Nucleus accumbens (tissue), 56 donors: ENCODE results near the gene CDA.

Experiments
- DNase-seq, 56 donors: peaks; one replicate each; lab custom pipeline; 2025; lab: John Stamatoyannopoulos, UW

CDA gene

DNA sequence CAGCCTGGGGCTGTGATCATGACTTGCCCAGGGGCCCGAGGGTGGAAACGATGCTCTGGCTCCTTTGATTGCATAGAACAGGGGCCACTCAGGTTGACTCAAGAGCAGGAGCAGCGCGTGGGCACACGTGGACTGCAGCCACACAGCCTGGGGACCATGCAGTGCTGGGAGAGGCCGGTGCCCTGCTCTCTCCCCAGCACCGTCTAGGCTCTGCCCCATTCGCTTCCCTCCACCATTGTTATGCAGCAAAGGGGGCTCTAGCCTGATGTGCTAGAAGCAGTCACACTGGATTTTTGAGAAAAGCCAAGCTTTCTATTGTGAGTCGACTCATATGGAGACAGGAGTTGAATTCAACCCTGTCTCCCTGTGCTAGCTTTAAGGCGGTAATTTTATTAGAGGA, 53.1 kb downstream of the CDA start:
- DNase-seq, result no peak

DNA sequence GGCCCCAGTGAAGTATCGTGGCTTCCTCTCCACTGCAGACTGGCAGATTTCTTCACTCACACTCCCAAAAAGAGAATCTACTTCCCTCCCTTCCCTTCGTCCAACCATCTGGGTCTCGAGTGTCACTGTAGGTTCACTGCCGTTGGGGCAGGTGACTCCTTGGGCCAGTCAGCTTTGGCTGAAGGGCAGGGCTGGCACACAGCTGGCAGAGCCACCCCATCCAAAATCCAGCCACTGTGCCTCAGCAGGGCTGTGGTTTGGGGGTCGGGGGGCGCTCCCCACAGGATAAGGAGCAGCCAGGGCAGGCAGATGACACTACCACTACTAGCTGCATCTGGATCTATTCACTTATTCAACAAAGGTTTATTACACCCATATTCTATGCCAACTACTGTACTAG, 54.2 kb downstream of the CDA start:
- no peak for DNase-seq

DNA sequence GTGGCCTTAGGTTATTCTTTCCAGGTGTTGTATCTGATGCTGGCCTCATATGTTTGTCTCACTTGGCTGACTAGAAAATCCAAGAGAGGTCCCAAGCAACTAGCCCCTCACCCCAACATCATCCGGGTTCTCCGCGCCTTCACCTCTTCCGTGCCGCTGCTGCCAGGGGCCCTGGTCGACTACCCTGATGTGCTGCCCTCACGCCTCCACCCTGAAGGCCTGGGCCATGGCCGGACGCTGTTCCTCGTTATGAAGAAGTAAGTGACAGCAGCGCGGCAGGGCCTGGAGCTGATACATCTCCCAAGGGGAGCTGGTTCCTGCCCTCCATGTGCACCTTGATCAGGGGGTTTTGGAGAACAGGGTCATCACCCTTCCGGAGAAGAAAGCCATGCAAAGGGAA, 55.5 kb downstream of the CDA start:
- no peak for DNase-seq

DNA sequence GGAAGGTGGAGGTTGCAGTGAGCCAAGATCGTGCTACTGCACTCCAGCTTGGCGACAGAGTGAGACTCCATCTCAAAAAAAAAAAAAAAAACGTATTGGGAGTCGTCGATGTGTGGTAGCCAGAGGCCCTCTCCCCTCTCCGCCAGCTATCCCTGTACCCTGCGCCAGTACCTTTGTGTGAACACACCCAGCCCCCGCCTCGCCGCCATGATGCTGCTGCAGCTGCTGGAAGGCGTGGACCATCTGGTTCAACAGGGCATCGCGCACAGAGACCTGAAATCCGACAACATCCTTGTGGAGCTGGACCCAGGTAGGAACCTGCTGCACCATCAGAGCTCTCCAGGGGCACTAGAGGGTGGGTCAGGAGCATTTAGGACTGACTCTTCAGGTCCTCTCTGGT, 56.5 kb downstream of the CDA start:
- DNase-seq, result no peak

DNA sequence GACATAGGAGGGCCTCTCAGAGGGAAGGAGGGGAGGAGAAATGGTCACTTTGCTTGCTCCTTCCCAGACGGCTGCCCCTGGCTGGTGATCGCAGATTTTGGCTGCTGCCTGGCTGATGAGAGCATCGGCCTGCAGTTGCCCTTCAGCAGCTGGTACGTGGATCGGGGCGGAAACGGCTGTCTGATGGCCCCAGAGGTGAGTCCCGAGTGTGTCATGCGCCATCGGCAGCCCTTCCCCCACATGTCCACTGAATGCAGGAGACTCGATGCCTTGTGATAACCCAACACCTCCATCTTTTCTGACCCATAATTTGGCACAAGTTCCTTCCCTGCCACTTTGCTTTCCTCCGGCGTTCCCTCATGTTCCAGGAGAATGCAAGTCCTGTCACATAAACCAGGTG, 59.5 kb downstream of the CDA start:
- no peak for DNase-seq

DNA sequence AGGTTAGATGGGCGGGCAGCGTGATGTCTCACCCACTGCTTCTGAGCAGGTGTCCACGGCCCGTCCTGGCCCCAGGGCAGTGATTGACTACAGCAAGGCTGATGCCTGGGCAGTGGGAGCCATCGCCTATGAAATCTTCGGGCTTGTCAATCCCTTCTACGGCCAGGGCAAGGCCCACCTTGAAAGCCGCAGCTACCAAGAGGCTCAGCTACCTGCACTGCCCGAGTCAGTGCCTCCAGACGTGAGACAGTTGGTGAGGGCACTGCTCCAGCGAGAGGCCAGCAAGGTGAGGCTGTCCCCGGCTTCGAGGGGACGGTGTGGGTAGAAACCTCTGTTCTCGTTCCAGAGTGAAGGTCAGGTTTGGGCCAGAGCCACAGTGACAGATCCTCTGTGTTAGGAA, 60.0 kb downstream of the CDA start:
- DNase-seq, result no peak

DNA sequence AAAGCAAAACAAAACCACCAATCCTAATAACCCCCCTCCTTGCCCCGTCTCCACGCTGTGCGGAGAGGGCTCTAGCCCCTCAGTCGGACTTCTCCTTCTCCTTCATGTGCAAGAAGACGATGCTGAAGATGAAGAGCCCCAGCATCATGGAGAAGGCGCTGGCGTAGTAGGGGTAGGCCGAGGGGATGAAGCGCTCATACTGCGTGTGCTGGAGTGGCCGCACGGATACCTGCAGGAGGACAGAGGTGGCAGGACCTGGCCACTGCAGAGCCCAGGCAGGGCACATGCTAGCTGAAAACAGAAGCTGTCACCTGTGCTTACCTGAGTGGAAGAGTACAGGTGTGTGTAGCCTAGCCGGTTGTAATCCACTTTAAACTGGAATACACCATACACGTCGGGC, 63.4 kb downstream of the CDA start:
- DNase-seq, result no peak

DNA sequence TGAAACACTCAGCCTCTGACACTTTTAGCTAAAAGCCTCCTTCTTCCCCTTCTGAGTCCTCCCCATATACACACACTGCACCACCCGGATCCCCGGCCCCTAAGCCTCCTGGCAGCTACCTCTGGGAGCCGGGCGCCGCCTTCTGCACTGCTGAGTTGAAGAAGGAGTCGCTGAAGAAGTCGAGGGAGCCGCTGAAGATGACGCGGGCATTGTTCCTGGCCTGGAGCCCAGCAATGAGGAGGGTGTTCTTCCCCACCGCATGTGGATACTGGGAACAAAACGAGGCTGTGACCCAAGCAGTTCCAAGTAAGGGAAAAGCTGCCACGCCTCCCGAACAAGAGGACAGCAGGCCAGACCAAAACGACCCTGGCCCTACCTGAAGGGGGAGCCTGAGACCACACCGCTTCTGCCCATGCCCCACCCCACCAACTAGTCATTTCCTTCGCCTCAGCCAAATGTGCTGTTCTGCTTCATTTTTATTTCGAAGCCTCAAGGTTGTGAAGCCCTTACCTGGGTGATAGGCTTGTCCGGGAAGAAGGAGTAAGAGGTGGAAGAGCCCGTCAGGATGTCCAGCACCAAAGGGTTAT, 65.3 kb downstream of the CDA start:
- peak in 16 of 56 donors; percentile 8 to 57 (median 28) for DNase-seq

DNA sequence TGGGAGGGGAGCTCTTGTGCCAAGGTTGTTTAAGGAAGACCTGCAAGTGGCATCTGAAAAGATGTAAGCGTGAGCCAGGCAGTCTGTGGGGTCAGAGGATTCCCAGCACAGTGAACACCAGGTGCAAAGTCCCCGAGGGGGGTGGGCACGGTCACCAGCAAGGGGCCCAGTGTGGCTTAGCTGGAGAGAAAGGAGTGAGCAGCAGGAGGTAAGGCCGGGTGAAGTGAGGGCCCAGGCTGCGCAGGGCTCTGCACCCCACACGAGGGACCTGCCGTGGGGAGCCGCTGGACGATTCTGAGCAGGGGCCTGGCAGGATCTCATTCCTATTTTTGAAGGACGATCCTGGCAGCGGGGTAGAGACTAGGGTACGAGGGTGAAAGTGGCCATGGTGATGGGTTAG, 68.1 kb downstream of the CDA start:
- no peak for DNase-seq

DNA sequence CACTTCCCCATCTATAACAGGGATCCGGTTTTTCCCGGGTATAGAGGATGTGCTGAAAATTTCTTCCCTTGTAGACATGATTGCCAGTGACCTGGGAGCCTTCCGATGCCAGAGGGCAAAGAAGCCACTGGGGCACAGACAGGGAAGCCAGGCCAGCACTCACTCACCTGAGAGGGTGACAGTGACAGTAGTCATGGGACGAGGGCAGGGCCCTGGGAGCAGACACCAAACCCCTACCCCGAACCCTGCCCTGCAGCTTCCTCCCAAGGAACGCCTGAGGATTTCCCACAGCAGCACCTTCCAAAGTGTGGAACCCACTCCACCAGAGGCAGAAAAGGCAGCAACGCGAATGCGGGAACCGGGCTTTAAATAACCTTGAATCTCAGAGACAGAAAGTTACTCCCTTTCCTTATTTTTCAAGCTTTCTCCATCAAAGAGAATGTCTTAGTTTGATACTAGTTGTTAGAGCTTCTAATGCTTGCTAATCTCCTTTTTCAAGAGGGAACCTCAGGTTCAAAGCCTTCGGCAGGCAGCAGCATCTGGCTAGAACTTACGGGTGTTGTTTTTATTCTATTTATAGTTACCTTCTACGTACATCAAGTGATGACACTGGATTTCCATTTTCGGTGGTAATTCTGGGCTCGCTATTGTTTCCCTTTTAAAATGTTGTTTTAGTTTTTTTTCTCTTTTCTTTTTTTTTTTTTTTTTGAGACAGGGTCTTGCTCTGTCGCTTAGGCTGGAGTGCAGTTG, 69.4 kb downstream of the CDA start:
- no peak for DNase-seq

DNA sequence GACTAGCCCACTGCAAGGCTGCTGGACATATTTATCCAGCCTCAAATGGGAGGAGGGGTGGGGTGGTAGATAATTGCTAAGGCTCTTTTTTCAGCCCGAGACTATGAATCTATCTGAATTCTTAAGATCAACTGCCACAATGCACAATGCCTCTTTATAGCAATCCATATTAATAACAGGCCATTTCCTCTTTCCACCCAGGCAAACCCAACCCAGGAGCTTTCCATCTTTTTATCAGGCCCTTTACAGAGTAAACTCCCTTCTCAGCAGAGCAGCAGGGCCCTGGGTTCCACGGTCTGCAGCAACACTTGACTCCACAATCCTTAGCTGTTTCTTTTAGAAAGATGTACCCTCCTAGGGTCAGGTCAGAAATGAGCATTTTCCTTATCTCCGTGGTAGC, 71.5 kb downstream of the CDA start:
- DNase-seq, result no peak

DNA sequence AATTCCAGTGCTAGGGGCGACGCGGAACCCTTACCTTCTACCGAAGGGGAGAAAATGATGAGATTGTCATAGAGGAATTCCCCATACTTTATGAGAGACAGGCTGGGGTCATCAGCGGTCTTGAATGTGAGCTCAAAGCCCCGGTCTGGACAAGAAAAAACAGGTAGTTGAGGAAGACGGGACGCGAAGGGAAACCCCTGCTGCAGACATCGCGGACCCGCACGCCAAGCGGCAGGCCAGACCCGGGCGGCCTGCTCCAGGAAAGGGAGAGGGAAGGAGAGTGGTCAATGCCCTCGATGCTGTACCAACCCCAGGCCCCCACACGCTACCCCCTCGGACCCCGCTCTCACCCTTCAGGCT, 71.9 kb downstream of the CDA start:
- DNase-seq, result peak in 1 of 56 donors; percentile 61

DNA sequence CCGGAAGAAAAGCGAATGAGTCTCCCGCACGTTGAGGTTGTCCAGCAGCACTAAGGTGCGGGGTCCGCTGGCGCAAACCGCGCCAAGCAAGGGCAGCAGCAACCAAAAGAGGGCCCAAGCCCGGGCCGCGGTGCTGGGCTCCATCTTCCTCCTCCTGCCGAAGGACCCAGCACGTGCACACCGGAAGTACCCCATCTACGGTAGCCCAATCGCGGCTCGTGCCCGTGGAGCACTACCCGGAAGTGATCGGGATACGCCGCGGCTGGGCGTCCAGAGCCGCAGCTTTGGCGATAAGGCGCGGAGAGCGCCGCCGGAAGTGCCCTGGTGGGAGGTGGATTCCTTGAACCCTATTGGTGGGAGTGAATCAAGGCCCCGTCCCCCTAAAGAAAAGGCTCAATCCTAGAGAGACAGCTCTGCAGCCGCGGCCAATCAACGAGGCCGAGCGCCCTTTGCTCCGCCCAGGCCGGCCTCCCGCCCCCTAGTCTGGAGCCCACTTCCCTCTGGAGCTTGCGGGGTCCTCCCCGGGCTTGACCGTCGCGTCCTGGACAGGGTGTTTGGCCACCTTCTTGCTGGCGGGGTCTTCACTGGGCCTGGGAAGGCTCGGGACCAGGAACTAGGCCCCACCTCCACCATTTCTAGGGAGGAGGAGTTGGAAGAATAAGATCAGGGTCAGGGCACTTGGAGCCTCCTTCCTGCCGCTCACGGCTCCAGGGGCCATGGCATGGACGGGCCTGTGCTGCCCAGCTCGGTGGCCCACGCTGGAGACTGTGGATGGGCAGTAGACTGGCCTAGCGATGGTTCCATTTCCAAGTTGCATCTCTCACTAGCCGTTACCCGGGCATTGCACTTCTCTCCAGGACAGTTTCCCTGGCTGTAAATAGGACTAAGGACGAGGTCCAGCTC, 72.6 kb downstream of the CDA start, which contains the start of gene DDOST:
TSS of gene DDOST (minus strand) at position 163 of the 903 bp plus-strand sequence. CDS start at position 144, 19 bp downstream.
- DNase-seq, result peak; percentile 74 to 98 (median 96)

DNA sequence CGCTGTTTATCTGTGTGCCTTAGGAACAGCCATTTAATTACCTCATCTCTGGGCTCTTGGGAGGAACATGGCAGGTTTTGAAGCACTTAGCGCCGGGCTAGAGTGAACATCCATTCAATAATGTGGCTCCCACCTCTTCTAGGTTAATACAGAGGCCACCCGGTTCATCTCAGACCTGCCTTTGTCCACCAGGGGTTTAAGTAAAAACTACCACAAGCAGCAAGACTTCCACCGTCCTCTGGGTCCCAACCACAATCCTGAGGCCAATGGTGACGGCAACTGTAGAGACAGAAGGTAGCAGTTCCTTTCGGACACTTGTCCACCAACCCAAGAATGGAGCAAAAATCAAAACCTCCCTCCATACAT, 73.2 kb downstream of the CDA start:
- DNase-seq, result no peak

DNA sequence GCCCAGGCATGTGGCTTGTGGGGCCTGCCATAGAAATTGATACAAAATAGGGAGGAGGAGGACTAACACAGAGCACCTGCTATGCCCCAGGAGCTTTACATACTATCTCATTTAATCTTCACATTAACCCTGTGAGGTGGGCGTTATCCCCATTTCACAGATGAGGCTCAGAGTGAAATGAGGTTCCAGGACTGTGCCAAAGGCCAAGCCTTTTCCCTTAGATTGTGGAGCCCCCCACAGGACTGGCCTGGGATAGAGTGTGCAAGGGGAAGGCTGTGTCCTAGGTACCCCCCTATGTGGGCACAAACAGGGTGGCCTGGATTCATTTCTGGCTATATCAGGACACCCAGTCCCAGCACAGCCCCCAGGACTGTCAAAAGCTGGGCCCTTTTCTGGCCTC, 74.5 kb downstream of the CDA start:
- no peak for DNase-seq

DNA sequence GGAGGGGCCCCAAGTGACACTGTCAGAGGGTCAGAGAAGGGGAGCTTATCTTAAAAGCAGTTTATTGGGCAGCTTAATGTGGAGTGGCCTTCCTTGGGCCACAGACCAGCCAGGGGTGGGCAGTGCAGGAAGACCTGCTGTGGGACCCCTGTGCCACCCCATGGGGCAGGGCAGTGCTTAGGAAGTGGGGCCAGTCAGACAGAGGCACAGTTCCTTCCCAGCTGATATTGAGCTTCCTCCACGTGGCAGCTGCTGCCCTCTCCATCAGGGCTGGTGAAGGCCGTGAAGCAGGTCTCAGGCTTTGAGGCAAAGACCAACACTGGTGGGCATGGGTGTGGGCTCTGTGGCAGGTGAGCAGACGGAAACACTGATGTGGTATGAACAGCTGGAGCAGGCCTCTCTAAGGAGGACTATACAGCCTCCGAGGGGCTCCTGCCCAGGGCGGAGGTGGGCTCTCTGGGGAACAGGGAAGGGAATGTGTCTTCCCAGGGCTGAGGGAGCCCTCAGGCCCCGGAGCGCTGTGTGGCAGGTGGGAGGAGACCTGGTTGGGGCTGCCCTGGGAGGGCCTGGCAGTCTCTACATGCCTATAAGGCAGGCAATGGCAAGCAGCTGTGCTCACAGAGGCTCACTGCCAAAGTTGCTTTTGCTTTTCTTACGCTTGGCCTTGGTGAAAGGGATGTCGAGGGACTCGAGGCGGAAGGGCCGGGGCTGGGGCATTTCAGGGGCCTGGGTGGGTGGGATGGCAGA, 75.2 kb downstream of the CDA start:
- no peak for DNase-seq

DNA sequence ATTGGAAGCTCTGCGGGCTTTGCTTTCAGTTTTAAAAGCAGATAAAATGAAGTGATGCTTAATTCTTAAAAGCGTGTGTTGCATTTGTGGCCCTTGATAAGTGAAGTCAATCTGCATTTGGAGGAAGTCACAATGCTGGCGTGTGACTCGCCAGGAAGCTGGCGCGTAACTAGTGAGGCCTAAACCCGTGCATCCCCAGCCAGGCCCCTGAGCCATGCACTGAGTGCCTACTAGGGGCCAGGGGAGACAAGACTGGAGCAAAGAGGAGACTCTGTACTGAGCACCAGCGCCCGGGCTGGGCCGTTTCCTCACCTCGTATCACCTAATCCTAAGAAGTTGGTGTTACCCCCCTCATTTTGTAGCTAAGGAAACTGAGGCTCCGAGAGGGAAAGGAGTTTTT, 76.8 kb downstream of the CDA start:
- DNase-seq, result no peak

DNA sequence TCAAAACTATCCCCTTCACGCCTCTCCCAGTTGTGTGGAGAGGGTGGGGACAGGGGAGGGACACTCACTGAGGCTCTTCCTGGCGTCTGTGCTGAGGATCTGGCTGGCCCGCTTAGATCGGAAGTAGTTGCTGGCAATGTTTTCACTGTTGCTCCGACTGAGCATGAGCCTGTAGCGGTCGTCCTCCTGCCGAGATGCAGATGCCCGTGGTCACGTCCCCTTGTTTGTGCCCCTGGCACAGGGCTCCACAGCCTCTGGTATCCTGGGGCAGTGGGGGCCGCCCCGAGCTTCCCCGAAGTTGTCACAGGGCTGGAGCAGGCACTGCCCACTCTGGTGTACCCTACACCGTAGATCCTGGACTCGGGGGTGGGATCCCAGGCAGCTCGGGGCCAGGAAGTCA, 77.2 kb downstream of the CDA start:
- DNase-seq, result no peak

DNA sequence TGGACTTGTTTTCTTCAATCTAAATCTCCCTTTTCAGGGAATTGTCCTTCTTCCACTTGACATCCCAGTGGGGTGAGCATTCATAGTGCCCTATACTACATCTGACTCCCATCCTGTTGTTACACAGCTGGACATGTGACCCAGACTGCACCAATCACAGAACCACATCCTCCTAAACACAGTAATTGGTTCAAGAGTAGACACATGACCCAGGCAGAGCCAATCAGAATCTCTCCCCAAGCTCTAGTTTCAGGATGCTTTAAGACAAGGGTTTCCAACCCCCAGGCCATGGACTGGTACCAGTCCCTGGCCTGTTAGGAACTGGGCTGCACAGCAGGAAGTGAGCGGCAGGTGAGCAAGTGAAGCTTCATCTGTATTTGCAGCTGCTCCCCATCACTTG, 77.9 kb downstream of the CDA start:
- no peak for DNase-seq
